HL-60 (cell line): ENCODE data around the gene CHI3L1.

Experiments
- DNase-seq, 2 experiments: peaks; one replicate each; pipeline ENCODE4 v3.0.0-alpha.2; 2010 to 2020; ENCODE audit warnings: low read depth in 1 of 2, low spot score in 1 of 2
- H3K27ac ChIP-seq: fragments of 250-450 bp; sonication (Bioruptor Pico); replicated peaks from 2 replicates; pipeline ENCODE4 v1.5.1; 2020; ENCODE audit warnings: mild to moderate bottlenecking, moderate library complexity
- H3K27me3 ChIP-seq: fragments of 250-450 bp; sonication (Bioruptor Pico); 2 replicates; pipeline ENCODE4 v1.5.1; 2021; ENCODE audit warnings: mild to moderate bottlenecking, moderate library complexity; ENCODE audit not compliant: insufficient read depth, poor library complexity, severe bottlenecking
- H3K4me3 ChIP-seq: replicated peaks from 2 replicates; pipeline ENCODE4 v1.5.1; 2011; ENCODE audit warnings: mild to moderate bottlenecking, control low read depth, low read length; ENCODE audit not compliant: insufficient read depth
- CTCF ChIP-seq: IDR thresholded peaks from one replicate; pipeline ENCODE4 v1.5.1; 2011; ENCODE audit warnings: low read length, control low read depth, inconsistent platforms; ENCODE audit not compliant: insufficient read depth
- GABPA ChIP-seq: IDR thresholded peaks from 2 replicates; pipeline ENCODE4 v1.6.1; 2012; ENCODE audit warnings: low read depth
- POLR2AphosphoS5 ChIP-seq: IDR thresholded peaks from 2 replicates; pipeline ENCODE4 v1.6.1; 2012; ENCODE audit warnings: low read depth
- REST ChIP-seq: IDR thresholded peaks from 2 replicates; pipeline ENCODE4 v1.6.1; 2012; ENCODE audit warnings: low read depth; ENCODE audit not compliant: insufficient replicate concordance
- SPI1 ChIP-seq: IDR thresholded peaks from 2 replicates; pipeline ENCODE4 v1.6.1; 2012; ENCODE audit warnings: low read depth, mild to moderate bottlenecking, borderline replicate concordance

Gene CHI3L1

GRCh38 chr1:203133970-203134725 is 52.4 kb downstream of the CHI3L1 start:
- DNase-seq: peak; percentile 58 to 83
- no peak overlapping the region for H3K27ac ChIP-seq
- no peak overlapping the region for H3K4me3 ChIP-seq

GRCh38 chr1:203131548-203132200 is 54.8 kb downstream of the CHI3L1 start:
- TF ChIP-seq POLR2AphosphoS5 (no peak), GABPA (no peak), REST (no peak), CTCF (no peak), SPI1 (no peak)
- no peak for DNase-seq
- H3K27me3 ChIP-seq: peaks cover 22% of the 10 kb centered on the region
- H3K4me3 ChIP-seq: no peak overlapping the region
- no peak overlapping the region for H3K27ac ChIP-seq

More at GRCh38 chr1:203133970-203134725, 52.4 kb downstream of the CHI3L1 start:
- peaks cover 3% of the 10 kb centered on the region for H3K27me3 ChIP-seq
- TF ChIP-seq CTCF (no peak), POLR2AphosphoS5 (peak; percentile 16; the same call in 1 of the 2 replicates), SPI1 (0 out of 2 replicates have a peak, but pooled peaks have one; percentile 6)

- no peak overlapping the region for H3K4me3 ChIP-seq
- no peak for DNase-seq
- TF ChIP-seq CTCF: no peak
- TF ChIP-seq POLR2AphosphoS5: no peak
- no peak for TF ChIP-seq REST
- no peak for TF ChIP-seq GABPA
- TF ChIP-seq SPI1: no peak
- H3K27me3 ChIP-seq: peaks cover 23% of the 10 kb centered on the region
- H3K27ac ChIP-seq: no peak overlapping the region
These were observed 56.0 kb downstream of the CHI3L1 start for GRCh38 chr1:203130358-203130985.
